ENCODE results near the gene MS4A3. TPM values are rescaled to one million over a fixed set of nuclear protein-coding genes. Genes with fewer than 3 reads are reported as not detected.
"Not testable (repeated sequence)": the region's sequence is repeated elsewhere in the genome, so short reads cannot be mapped to it uniquely, and the experiment has no call there.

The MS4A3 gene
- 10 to 100 TPM in 1 of 2 donors, under 1 TPM in 1; 0.08 to 43.9 TPM for total RNA-seq
- under 1 TPM; 0.22 to 0.25 TPM for polyA plus RNA-seq

GRCh38 chr11:60056349-60056969 is at the start of gene MS4A3:
TSS of gene MS4A3 (plus strand) at chr11:60056665. CDS start at chr11:60061161, 4,496 bp downstream.
- Histone ChIP-seq H3K27ac (ENCODE audit: low read depth in 1 of 2, low read length in 2 of 2) (no peak within 1 kb of the TSS), H3K36me3 (ENCODE audit: control insufficient read depth in 4 of 4, insufficient read depth in 3 of 4, low read depth in 1 of 4, low read length in 3 of 4) (no peaks in the 10 kb centered on the region), H3K9me3 (ENCODE audit: control insufficient read depth in 4 of 4, low read length in 3 of 4) (peaks cover 0 to 5% (median 1%) of the 10 kb centered on the region in 4 donors), H3K4me1 (ENCODE audit: control insufficient read depth in 4 of 4, insufficient read depth in 4 of 4, low read length in 3 of 4) (no peaks in the 10 kb centered on the region), H3K9ac (ENCODE audit: low read depth in 1 of 2, low read length in 2 of 2) (no peak within 1 kb of the TSS), H3K27me3 (ENCODE audit: control insufficient read depth in 4 of 4, insufficient read depth in 4 of 4, low read length in 3 of 4) (no peaks in the 10 kb centered on the region), H3K4me3 (ENCODE audit: low read depth in 1 of 3, low read length in 3 of 3) (no peak within 1 kb of the TSS)
- no peak for TF ChIP-seq HNF4A (conservative IDR thresholded peaks at IDR 0.05)
- TF ChIP-seq RAD21 (IDR thresholded peaks at IDR 0.05): no peak
- TF ChIP-seq HNF4G (IDR thresholded peaks at IDR 0.05): no peak
- TF ChIP-seq ZBTB33 (IDR thresholded peaks at IDR 0.05): no peak
- no peak for TF ChIP-seq ATF3 (IDR thresholded peaks at IDR 0.05)
- TF ChIP-seq RXRA (IDR thresholded peaks at IDR 0.05): no peak
- TF ChIP-seq TAF1 (conservative IDR thresholded peaks at IDR 0.05): no peak
- no peak for TF ChIP-seq JUND (IDR thresholded peaks at IDR 0.05)
- TF ChIP-seq, protein P1, sequence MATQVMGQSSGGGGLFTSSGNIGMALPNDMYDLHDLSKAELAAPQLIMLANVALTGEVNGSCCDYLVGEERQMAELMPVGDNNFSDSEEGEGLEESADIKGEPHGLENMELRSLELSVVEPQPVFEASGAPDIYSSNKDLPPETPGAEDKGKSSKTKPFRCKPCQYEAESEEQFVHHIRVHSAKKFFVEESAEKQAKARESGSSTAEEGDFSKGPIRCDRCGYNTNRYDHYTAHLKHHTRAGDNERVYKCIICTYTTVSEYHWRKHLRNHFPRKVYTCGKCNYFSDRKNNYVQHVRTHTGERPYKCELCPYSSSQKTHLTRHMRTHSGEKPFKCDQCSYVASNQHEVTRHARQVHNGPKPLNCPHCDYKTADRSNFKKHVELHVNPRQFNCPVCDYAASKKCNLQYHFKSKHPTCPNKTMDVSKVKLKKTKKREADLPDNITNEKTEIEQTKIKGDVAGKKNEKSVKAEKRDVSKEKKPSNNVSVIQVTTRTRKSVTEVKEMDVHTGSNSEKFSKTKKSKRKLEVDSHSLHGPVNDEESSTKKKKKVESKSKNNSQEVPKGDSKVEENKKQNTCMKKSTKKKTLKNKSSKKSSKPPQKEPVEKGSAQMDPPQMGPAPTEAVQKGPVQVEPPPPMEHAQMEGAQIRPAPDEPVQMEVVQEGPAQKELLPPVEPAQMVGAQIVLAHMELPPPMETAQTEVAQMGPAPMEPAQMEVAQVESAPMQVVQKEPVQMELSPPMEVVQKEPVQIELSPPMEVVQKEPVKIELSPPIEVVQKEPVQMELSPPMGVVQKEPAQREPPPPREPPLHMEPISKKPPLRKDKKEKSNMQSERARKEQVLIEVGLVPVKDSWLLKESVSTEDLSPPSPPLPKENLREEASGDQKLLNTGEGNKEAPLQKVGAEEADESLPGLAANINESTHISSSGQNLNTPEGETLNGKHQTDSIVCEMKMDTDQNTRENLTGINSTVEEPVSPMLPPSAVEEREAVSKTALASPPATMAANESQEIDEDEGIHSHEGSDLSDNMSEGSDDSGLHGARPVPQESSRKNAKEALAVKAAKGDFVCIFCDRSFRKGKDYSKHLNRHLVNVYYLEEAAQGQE (IDR thresholded peaks at IDR 0.05): no peak
- 63% methylated on average over 8 of the region's 8 CpGs for WGBS
- DNase-seq (ENCODE audit: low spot score): no peak

- H3K4me3 ChIP-seq (ENCODE audit: low read depth in 1 of 3, low read length in 3 of 3): no peak within 1 kb of the TSS
- no peaks in the 10 kb centered on the region for H3K36me3 ChIP-seq (ENCODE audit: control insufficient read depth in 4 of 4, insufficient read depth in 3 of 4, low read depth in 1 of 4, low read length in 3 of 4)
- H3K27me3 ChIP-seq (ENCODE audit: control insufficient read depth in 4 of 4, insufficient read depth in 4 of 4, low read length in 3 of 4): no peaks in the 10 kb centered on the region
- H3K9ac ChIP-seq (ENCODE audit: low read depth in 1 of 2, low read length in 2 of 2): no peak within 1 kb of the TSS
- H3K27ac ChIP-seq (ENCODE audit: low read depth in 1 of 2, low read length in 2 of 2): no peak within 1 kb of the TSS
- no peaks in the 10 kb centered on the region for H3K4me1 ChIP-seq (ENCODE audit: control insufficient read depth in 4 of 4, insufficient read depth in 4 of 4, low read length in 3 of 4)
- no peak for TF ChIP-seq RXRA (IDR thresholded peaks at IDR 0.05)
- no peak for TF ChIP-seq RAD21 (IDR thresholded peaks at IDR 0.05)
- TF ChIP-seq FOXA1 (IDR thresholded peaks at IDR 0.05): no peak
- H3K9me3 ChIP-seq (ENCODE audit: control insufficient read depth in 4 of 4, low read length in 3 of 4): no peaks in the 10 kb centered on the region
- WGBS: 89% methylated on average over 1 of the region's 1 CpG
- DNase-seq (ENCODE audit: low spot score): no peak
Measured at GRCh38 chr11:60016881-60017280, 39.6 kb upstream of the MS4A3 start, which contains the start of gene OOSP4B. TSS of gene OOSP4B (plus strand) at chr11:60017181.

DNA sequence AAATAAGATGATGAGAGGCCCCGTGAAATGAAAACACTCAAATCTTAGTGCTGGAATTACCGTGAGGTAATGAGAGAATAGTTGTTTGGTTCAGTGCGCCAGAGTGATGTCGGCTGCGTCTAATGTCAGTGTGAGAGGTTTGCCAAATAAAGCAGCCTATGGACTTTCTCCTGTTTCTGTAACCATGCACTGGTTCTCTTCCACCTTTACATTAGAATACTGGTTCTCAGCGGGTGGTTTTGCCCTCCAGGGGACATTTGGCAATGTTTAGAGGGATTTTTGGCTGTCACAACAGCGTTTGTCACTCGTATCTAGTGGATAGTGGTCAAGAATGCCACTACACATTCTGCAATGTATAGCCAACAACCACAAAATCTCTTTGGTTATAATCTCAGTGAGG is 38.4 kb upstream of the MS4A3 start:
- Histone ChIP-seq H3K4me1 (ENCODE audit: control insufficient read depth in 4 of 4, insufficient read depth in 4 of 4, low read length in 3 of 4) (no peaks in the 10 kb centered on the region), H3K4me3 (ENCODE audit: low read depth in 1 of 3, low read length in 3 of 3) (no peak overlapping the region), H3K27me3 (ENCODE audit: control insufficient read depth in 4 of 4, insufficient read depth in 4 of 4, low read length in 3 of 4) (no peaks in the 10 kb centered on the region), H3K9me3 (ENCODE audit: control insufficient read depth in 4 of 4, low read length in 3 of 4) (no peaks in the 10 kb centered on the region), H3K27ac (ENCODE audit: low read depth in 1 of 2, low read length in 2 of 2) (no peak overlapping the region), H3K36me3 (ENCODE audit: control insufficient read depth in 4 of 4, insufficient read depth in 3 of 4, low read depth in 1 of 4, low read length in 3 of 4) (no peaks in the 10 kb centered on the region), H3K9ac (ENCODE audit: low read depth in 1 of 2, low read length in 2 of 2) (no peak overlapping the region)
- no peak for DNase-seq (ENCODE audit: low spot score)
- 73% methylated on average over 8 of the region's 8 CpGs for WGBS
- no peak for TF ChIP-seq JUND (IDR thresholded peaks at IDR 0.05)
- TF ChIP-seq RAD21 (IDR thresholded peaks at IDR 0.05): no peak
- no peak for TF ChIP-seq RXRA (IDR thresholded peaks at IDR 0.05)
- TF ChIP-seq NR2F2 (IDR thresholded peaks at IDR 0.05): no peak

DNA sequence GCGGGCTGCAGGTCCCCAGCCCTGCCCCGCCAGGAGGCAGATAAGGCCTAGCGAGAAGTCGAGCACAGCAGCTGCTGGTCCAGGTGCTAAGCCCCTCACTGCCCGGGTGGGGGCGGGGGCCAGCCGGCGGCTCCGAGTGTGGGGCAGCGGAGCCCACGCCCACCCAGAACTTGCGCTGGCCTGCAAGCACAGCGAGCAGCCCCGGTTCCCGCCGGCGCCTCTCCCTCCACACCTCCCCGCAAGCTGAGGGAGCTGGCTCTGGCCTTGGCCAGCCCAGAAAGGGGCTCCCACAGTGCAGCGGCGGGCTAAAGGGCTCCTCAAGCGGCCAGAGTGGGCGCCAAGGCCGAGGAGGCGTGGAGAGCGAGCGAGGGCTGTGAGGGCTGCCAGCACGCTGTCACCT is 36.1 kb upstream of the MS4A3 start:
- H3K9ac ChIP-seq (ENCODE audit: low read depth in 1 of 2, low read length in 2 of 2); H3K9me3 ChIP-seq (ENCODE audit: control insufficient read depth in 4 of 4, low read length in 3 of 4); H3K4me3 ChIP-seq (ENCODE audit: low read depth in 1 of 3, low read length in 3 of 3); H3K27me3 ChIP-seq (ENCODE audit: control insufficient read depth in 4 of 4, insufficient read depth in 4 of 4, low read length in 3 of 4); H3K4me1 ChIP-seq (ENCODE audit: control insufficient read depth in 4 of 4, insufficient read depth in 4 of 4, low read length in 3 of 4); H3K36me3 ChIP-seq (ENCODE audit: control insufficient read depth in 4 of 4, insufficient read depth in 3 of 4, low read depth in 1 of 4, low read length in 3 of 4); H3K27ac ChIP-seq (ENCODE audit: low read depth in 1 of 2, low read length in 2 of 2); DNase-seq (ENCODE audit: low spot score): not testable (repeated sequence)
- WGBS: 94% methylated on average over 27 of the region's 27 CpGs
